Central memory CD8-positive, alpha-beta T cell (primary cell): Measurements from ENCODE around the gene PDE3A.
"Not testable (repeated sequence)": the region's sequence is repeated elsewhere in the genome, so short reads cannot be mapped to it uniquely, and the experiment has no call there.

Experiments
- ATAC-seq: fragments of 150-1000 bp; cut with Tn5 transposase; replicated peaks from 2 replicates; pipeline ENCODE4 v1.10.0; 2022; ENCODE audit warnings: mild to moderate bottlenecking, moderate FRiP score, moderate number of reproducible peaks; ENCODE audit not compliant: poor library complexity, severe bottlenecking; ENCODE audit errors: extremely low read depth
- DNase-seq, 2 donors: peaks; one replicate each; pipeline ENCODE4 v3.0.0; 2021; ENCODE audit warnings: low spot score in 2 of 2
- H3K27ac Mint-ChIP-seq: one replicate; pipeline ENCODE4 v1.8.0; 2022; ENCODE audit warnings: low read depth, mild to moderate bottlenecking, moderate library complexity, mixed read lengths
- H3K27me3 Mint-ChIP-seq: one replicate; pipeline ENCODE4 v1.8.0; 2022; ENCODE audit warnings: mixed read lengths
- H3K36me3 Mint-ChIP-seq: one replicate; pipeline ENCODE4 v1.8.0; 2022; ENCODE audit warnings: mild to moderate bottlenecking, moderate library complexity, mixed read lengths; ENCODE audit not compliant: insufficient read depth
- H3K4me1 Mint-ChIP-seq: one replicate; pipeline ENCODE4 v1.8.0; 2022; ENCODE audit warnings: mixed read lengths
- H3K4me3 Mint-ChIP-seq: one replicate; pipeline ENCODE4 v1.8.0; 2022; ENCODE audit warnings: mild to moderate bottlenecking, moderate library complexity, mixed read lengths
- H3K9me3 Mint-ChIP-seq: one replicate; pipeline ENCODE4 v1.8.0; 2022; ENCODE audit warnings: mixed read lengths

PDE3A gene

DNA sequence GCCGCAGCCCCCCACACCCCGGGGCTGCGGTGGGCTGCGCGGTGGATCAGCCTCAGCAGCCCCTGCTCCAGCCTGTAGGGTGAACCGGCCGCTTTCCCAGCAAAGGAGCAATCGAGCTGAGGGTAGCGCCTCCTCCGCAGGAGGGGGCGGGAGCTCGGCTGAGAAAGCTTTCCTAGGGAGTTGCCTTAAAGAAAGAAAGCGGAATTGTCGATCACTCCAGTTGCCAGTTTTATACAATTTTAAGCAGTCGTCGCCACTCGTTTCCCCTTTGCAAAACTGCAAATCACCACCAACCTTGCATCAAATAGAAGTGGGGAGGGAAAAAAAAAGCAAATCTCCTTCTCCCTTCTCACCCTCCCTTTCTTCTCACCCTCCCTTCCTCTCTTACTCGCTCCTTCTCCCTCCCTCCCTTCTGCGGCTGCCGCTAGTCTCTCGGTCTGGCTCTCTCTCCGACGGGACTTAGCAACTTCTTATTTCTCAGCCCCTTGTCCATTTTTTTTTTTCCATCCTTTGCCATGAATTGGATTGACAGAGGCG is at the start of gene PDE3A:
Gene PDE3A, plus strand, starts transcription at position 424 of the 537 bp plus-strand sequence. CDS start 748 bp downstream, outside the sequence.
- Mint-ChIP-seq H3K27ac (no peak within 1 kb of the TSS), H3K36me3 (peaks cover 4% of the 10 kb centered on the region), H3K4me3 (peak within 1 kb of the TSS; percentile 31), H3K4me1 (no peaks in the 10 kb centered on the region), H3K9me3 (no peaks in the 10 kb centered on the region), H3K27me3 (peaks cover 56% of the 10 kb centered on the region)
- peak; percentile 24 for ATAC-seq
- DNase-seq = no peak

GRCh38 chr12:20319366-20319765 is 49.0 kb upstream of the PDE3A start:
- Mint-ChIP-seq H3K4me3 (no peak overlapping the region), H3K4me1 (no peaks in the 10 kb centered on the region), H3K36me3 (no peaks in the 10 kb centered on the region), H3K9me3 (no peaks in the 10 kb centered on the region), H3K27me3 (no peaks in the 10 kb centered on the region), H3K27ac (no peak overlapping the region)
- no peak for DNase-seq
- ATAC-seq = no peak

GRCh38 chr12:20320552-20320951 is 47.8 kb upstream of the PDE3A start:
- Mint-ChIP-seq H3K4me1 (no peaks in the 10 kb centered on the region), H3K4me3 (no peak overlapping the region), H3K27me3 (no peaks in the 10 kb centered on the region), H3K27ac (no peak overlapping the region), H3K36me3 (no peaks in the 10 kb centered on the region), H3K9me3 (no peaks in the 10 kb centered on the region)
- DNase-seq (no peak), ATAC-seq (no peak)

DNA sequence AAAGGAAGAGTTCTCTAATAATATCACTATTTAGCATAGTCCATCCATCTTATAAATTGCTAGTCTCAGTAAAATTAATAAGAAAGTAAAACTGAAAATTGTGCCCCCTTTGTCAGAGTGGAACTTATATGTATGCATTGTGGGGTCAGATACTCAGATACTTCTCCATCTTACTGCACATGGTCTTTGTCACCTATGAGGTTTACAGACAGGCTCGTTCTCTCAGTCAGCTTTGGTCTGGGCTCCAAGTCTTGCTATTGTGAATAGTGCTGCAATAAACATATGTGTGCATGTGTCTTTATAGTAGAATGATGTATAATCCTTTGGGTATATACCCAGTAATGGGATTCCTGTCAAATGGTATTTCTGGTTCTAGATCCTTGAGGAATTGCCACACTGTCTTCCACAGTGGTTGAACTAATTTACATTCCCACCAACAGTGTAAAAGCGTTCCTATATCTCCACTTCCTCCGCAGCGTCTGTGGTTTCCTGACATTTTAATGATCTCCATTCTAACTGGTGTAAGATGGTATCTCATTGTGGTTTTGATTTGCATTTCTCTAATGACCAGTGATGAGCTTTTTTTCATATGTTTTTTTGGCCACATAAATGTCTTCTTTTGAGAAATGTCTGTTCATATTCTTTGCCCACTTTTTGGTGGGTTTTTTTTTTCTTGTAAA is 37.4 kb upstream of the PDE3A start:
- H3K27ac Mint-ChIP-seq, H3K4me1 Mint-ChIP-seq, DNase-seq, H3K36me3 Mint-ChIP-seq, H3K27me3 Mint-ChIP-seq, H3K4me3 Mint-ChIP-seq, ATAC-seq: not testable (repeated sequence)
- peaks cover 11% of the 10 kb centered on the region for H3K9me3 Mint-ChIP-seq

GRCh38 chr12:20339060-20339459 is 29.3 kb upstream of the PDE3A start:
- Mint-ChIP-seq H3K27ac (no peak overlapping the region), H3K4me1 (no peaks in the 10 kb centered on the region), H3K4me3 (no peak overlapping the region), H3K36me3 (no peaks in the 10 kb centered on the region), H3K9me3 (peaks cover 5% of the 10 kb centered on the region), H3K27me3 (no peaks in the 10 kb centered on the region)
- ATAC-seq (no peak), DNase-seq (no peak)

DNA sequence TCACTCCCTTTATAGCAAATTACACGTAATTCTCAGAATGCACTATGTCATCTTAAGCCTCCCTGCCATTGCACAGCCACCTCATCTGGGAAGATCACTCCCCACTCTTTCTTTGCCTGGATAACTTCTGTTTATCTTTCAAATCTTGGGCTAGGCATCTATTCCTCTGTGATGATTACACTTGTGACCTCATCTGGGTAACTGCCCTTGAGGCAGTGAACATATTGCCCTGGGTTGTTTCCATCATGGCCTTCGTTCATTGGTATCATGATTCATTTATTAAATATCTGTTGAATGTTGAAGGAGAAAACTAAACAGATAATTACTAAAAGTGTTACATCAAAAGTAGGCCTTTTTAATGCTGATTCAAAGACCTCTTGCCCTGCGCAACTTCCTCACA is 26.2 kb upstream of the PDE3A start:
- H3K27me3 Mint-ChIP-seq = no peaks in the 10 kb centered on the region
- H3K4me3 Mint-ChIP-seq = no peak overlapping the region
- H3K9me3 Mint-ChIP-seq = no peaks in the 10 kb centered on the region
- no peak overlapping the region for H3K27ac Mint-ChIP-seq
- DNase-seq (no peak), ATAC-seq (no peak)
- H3K36me3 Mint-ChIP-seq = no peaks in the 10 kb centered on the region
- no peaks in the 10 kb centered on the region for H3K4me1 Mint-ChIP-seq

- H3K27ac Mint-ChIP-seq = no peak overlapping the region
- H3K27me3 Mint-ChIP-seq = no peaks in the 10 kb centered on the region
Measured at GRCh38 chr12:20345866-20346265, 22.5 kb upstream of the PDE3A start.

GRCh38 chr12:20350026-20350425 is 18.3 kb upstream of the PDE3A start:
- no peak overlapping the region for H3K4me3 Mint-ChIP-seq
- no peak for ATAC-seq
- no peak for DNase-seq
- no peaks in the 10 kb centered on the region for H3K9me3 Mint-ChIP-seq
- H3K4me1 Mint-ChIP-seq = no peaks in the 10 kb centered on the region
- no peaks in the 10 kb centered on the region for H3K36me3 Mint-ChIP-seq
- no peaks in the 10 kb centered on the region for H3K27me3 Mint-ChIP-seq
- no peak overlapping the region for H3K27ac Mint-ChIP-seq

More at GRCh38 chr12:20345866-20346265, 22.5 kb upstream of the PDE3A start:
- ATAC-seq (no peak), DNase-seq (no peak)
- H3K9me3 Mint-ChIP-seq = no peaks in the 10 kb centered on the region
- no peak overlapping the region for H3K4me3 Mint-ChIP-seq
- H3K36me3 Mint-ChIP-seq = no peaks in the 10 kb centered on the region
- no peaks in the 10 kb centered on the region for H3K4me1 Mint-ChIP-seq

- ATAC-seq (no peak), DNase-seq (no peak)
- H3K27me3 Mint-ChIP-seq = no peaks in the 10 kb centered on the region
- H3K27ac Mint-ChIP-seq = no peak overlapping the region
- H3K4me3 Mint-ChIP-seq = no peak overlapping the region
- no peaks in the 10 kb centered on the region for H3K36me3 Mint-ChIP-seq
- no peaks in the 10 kb centered on the region for H3K9me3 Mint-ChIP-seq
- no peaks in the 10 kb centered on the region for H3K4me1 Mint-ChIP-seq
Measured at GRCh38 chr12:20350495-20350894, 17.8 kb upstream of the PDE3A start.

DNA sequence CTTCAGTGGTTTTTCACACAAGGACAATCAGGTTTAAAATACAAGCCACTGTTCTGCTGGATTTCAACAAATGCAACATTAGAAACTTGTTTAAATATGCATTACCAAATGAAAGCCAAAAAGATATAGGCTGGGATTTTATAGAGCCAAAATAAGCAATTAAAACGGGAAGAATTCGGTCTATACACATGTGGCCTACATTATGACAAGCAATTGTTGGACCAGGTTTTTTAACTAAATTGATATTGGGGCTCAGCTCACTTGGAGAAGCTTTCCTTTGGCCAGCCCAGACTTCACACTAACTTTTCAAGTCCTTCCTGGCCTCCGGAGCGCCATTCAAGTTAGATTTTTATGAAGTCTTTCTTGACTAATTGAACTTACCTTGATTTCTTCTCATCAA is 16.9 kb upstream of the PDE3A start:
- H3K4me1 Mint-ChIP-seq = no peaks in the 10 kb centered on the region
- DNase-seq (no peak), ATAC-seq (no peak)

DNA sequence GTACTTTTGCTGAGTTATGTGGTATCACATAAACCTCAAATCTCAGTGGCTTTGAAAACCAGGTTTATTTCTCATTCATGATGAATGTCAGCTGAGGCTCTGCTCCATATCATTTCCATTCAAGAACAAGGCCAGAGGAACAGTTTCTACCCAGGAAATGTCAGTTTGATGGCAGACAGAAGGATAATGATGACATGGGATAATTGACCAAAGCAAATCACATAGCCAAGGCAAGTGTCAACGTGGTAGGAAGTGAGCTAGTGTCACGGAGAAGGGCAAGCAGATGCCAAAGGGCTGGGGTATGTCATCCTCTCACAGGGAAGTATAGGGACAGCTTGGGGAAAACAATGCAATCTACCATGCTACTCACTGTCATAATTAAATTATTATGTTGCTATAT is 12.3 kb upstream of the PDE3A start:
- Mint-ChIP-seq H3K27ac (no peak overlapping the region), H3K9me3 (no peaks in the 10 kb centered on the region), H3K36me3 (no peaks in the 10 kb centered on the region), H3K4me3 (no peak overlapping the region), H3K4me1 (no peaks in the 10 kb centered on the region), H3K27me3 (no peaks in the 10 kb centered on the region)
- ATAC-seq (no peak), DNase-seq (no peak)

More for the DNA sequence above, 16.9 kb upstream of the PDE3A start:
- H3K27me3 Mint-ChIP-seq = no peaks in the 10 kb centered on the region
- no peak overlapping the region for H3K27ac Mint-ChIP-seq
- H3K4me3 Mint-ChIP-seq = no peak overlapping the region
- H3K9me3 Mint-ChIP-seq = no peaks in the 10 kb centered on the region
- H3K36me3 Mint-ChIP-seq = no peaks in the 10 kb centered on the region

GRCh38 chr12:20360407-20360806 is 7.9 kb upstream of the PDE3A start:
- Mint-ChIP-seq H3K9me3 (no peaks in the 10 kb centered on the region), H3K27ac (no peak overlapping the region), H3K4me3 (no peak overlapping the region), H3K36me3 (no peaks in the 10 kb centered on the region), H3K4me1 (no peaks in the 10 kb centered on the region), H3K27me3 (no peaks in the 10 kb centered on the region)
- DNase-seq (no peak), ATAC-seq (no peak)

GRCh38 chr12:20361416-20361815 is 6.9 kb upstream of the PDE3A start:
- Mint-ChIP-seq H3K27me3 (no peaks in the 10 kb centered on the region), H3K4me3 (no peak overlapping the region), H3K9me3 (no peaks in the 10 kb centered on the region), H3K27ac (no peak overlapping the region), H3K4me1 (no peaks in the 10 kb centered on the region), H3K36me3 (no peaks in the 10 kb centered on the region)
- DNase-seq = no peak
- no peak for ATAC-seq
